GM12891 (cell line): Measurements from ENCODE around the gene TYW1B.
"Not testable (repeated sequence)": the region's sequence is repeated elsewhere in the genome, so short reads cannot be mapped to it uniquely, and the experiment has no call there.

Experiments
- POLR2A ChIP-seq: IDR thresholded peaks from 2 replicates; pipeline ENCODE4 v1.6.1; 2011; ENCODE audit warnings: low read depth, low read length, control low read depth
- POLR2AphosphoS5 ChIP-seq: IDR thresholded peaks from 2 replicates; pipeline ENCODE4 v1.6.1; 2011; ENCODE audit warnings: low read depth, low read length, control low read depth
- POU2F2 ChIP-seq: IDR thresholded peaks from 2 replicates; pipeline ENCODE4 v1.6.1; 2011; ENCODE audit warnings: low read depth, mild to moderate bottlenecking, control low read depth, low read length, moderate library complexity
- SPI1 ChIP-seq: IDR thresholded peaks from 2 replicates; pipeline ENCODE4 v1.6.1; 2011; ENCODE audit warnings: low read depth, low read length, control low read depth
- TAF1 ChIP-seq: IDR thresholded peaks from 2 replicates; pipeline ENCODE4 v1.6.1; 2011; ENCODE audit warnings: low read depth, low read length, control low read depth

DNA sequence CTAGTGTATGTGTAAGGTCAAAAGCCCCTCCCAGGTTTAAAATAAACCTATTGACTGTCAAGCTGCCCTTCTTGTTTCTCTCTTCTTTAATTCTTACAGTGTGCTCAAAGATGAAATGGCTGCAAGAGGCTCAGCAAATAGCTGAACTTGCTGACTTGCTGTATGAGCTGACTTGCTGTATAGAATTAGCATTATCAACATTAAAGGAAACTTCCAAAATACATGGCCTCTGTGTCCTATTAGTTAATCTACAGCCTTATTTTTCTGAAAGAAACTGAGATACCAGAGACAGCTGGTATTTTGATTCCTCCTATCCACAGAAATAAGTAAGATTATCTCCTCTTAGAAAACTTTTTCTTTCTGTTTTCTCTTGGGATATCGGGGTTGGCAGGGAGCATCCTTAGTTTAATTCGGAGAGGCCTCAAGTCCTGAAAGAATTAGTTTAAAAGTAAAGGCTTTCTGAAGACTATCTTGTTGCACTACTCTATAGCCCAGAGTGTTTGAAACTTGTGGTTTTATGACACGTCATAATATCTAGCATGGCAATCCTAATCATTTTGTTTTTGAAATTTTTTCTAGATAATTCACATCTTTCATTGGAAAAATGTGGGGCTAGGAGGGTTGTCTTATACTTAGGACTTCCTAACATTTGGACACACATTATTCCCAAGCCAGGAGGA is 119.5 kb downstream of the TYW1B start:
- TF ChIP-seq TAF1, POLR2A, POLR2AphosphoS5, POU2F2, SPI1: not testable (repeated sequence)
